GM18508 (cell line): Measurements from ENCODE around the gene BRCA1.

Experiments
- ATAC-seq: cut with Tn5 transposase; IDR thresholded peaks from one replicate; pipeline ENCODE4 v1.9.1; 2021; ENCODE audit warnings: moderate number of reproducible peaks; ENCODE audit not compliant: insufficient read depth, unreplicated experiment

The BRCA1 gene

DNA sequence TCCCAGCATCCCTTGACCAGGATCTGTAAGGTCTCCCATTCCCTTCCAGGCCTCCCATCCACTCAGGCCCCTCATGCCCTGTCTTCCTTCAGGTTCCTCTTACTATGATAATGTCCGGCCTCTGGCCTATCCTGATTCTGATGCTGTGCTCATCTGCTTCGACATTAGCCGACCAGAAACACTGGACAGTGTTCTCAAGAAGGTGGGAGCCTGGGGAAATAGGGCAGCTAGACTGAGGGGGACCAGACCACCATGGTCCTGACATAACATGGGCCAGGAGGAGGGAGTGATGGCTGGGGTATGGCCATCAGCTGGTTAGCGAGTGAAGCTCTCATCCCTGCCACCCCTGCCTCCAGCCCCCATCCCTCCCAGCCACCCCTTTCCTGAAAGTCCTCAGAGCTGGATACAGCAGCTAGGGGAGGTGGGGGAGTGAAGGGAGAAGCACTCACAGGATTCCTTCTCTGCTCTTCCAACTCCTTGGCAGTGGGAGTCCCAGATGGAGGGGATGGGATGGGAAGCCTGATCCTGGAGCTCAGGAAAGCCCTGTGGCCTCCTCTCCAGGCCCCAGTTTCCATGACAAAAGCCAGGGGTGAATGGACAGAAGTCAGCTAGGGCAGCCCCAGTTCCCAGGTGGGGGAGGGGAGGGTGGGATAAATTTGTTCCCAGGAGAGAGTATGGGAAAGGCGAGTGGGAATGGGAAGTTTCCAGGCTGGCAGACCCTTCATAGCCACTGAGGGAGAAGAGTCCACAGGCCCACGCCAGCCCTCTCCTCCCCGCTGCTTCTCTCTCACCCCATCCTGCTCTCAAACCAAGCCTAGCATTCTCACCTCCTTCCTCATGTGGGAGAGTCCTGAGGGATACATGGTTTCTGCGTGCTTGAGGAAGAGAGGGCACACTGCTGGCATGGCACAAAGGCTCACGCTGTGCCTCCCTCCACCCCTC lies 97.8 kb downstream of the BRCA1 start:
- no peak for ATAC-seq

DNA sequence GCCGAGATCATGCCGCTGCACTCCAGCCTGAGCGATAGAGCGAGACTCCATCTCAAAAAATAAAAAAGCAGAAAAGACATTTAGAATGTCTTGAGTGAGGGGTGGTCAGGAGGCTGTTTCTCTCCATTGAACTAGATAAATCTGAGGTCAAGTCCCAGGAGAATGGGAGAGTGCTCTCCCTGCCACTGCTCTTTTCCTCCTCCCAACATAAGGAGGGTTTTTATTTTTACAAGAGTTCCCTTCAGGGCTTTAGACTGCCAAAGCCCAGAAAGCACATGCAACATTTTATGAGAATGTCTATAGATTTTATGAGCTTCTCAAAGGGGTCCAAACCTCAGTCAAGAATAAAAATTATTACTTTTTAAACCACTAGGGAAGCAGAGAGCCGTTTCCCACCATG lies 98.6 kb downstream of the BRCA1 start:
- ATAC-seq = no peak

DNA sequence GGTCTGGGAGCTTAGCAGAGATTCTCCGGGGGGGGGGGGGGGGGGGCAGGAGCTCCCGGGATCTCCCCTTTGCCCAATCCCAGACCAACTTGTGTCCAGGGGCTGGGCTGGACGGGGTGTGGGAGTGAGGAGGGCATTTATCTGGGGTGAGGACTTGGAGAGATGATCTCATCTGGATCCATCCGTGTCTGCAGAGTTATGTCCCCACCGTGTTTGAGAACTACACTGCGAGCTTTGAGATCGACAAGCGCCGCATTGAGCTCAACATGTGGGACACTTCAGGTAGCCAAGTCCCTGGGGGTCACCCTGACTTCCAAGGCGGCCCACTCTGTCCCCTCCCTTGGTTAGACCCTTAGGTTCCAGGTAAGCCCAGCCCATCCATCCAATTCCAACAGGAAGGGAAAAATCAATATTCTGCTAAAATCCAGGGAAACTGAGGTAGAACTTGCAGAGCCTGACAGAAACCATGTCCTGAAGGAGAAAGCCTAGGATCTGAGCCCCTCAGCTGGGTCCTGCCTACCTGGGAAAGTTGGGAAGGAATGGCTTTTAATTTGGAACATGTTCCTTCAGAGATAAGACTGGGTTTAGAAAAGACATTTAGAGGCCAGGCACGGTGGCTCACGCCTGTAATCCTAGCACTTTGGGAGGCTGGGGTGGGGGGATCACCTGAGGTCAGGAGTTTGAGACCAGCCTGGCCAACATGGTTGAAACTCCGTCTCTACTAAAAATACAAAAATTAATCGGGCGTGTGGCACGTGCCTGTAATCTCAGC lies 99.2 kb downstream of the BRCA1 start:
- no peak for ATAC-seq

DNA sequence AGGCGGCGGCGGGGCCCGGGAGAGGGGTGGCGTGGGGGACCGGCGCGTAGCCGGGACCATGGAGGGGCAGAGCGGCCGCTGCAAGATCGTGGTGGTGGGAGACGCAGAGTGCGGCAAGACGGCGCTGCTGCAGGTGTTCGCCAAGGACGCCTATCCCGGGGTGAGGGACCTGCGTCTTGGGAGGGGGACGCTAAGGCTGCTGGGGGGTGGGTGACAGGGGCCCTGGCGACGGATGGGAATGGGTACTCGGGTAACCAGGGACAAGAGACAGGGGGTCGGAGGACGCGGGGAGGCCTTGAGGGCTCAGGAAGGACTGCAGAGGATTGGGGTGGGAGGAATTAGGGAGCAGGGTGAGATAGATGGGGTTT lies 99.9 kb downstream of the BRCA1 start:
- ATAC-seq = no peak

DNA sequence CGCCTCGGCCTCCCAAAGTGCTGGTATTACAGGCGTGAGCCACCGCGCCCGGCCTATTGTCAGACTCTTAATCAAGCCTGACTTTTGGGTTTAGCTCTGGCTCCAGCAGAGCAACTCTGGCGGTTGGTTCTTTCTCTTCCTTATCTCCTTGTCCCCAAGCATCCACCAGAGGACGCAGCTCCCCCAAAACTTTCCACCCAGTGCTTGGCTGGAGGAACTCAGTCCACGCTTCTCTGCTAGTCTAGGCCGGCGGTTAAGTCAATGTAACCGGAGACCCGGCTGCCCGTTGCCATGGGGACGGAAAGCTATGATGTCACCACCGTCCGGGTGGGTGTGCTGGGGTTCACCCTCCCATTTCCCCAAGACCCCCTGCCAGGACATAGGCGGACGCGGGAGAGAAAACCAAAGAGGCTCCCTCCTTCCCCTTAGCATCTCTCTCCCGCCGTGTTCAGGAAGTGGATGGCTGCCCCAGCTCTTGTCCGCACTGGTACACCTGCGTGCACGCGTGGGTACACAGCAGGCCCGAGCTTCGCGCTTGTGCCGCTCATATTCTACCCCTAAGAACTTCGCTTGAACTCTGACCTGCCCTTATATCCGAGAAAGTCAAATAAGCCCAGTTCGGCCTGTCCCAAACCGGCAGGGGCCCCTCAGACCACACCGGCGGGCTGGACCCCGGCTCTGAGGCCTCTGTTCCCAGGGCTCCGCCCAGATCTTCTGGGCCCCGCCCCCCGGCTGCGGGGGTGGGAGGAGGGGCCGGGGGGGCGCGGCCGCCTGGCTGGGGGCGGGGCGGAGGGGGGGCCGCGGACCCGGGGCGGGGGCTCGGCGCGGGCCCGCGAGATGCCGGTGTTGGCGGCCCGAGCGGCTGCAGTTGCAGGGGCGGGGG lies 100.5 kb downstream of the BRCA1 start, which contains the start of gene RND2:
Gene RND2 (plus strand): TSS at position 825 of the 883 bp plus-strand sequence. CDS start 117 bp downstream, outside the sequence.
- no peak for ATAC-seq

DNA sequence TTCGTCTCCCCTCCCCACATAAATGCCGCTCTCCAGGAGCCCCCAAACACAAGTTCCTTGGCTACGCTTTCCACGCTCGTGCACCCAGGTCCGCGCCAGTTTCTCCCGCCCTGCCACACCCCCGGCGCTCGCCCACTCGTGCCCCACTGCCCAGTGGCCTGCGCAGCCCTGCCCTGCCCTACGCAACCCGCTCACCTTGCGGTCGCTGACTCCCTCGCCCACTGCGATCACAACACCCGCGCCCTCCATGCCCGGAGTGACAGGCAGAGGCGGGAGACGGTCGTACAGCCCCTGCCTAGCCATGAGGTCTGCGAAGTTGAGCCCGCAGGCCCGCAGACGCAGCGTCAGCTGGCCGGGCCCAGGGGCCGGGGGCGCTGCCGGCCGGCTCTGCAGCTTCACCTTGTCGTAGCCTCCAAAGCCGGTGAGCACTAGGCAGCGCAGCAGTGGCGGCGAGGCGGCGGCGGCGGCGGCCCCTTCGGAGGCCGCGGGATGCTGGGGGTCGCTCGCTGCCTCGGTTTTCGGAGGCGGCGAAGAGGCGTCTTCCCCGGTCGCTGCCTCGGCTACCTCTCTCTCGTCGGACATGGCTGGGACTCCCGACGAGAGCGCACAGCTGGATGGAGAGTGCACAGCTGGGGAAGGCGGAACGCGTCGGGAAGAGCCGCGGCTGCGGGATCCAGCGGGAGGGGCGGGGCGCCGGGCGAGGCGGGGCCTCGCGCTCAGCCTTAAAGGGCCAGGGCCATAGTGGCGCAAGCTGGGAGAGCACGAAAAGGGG lies 103.2 kb downstream of the BRCA1 start, which contains the start of gene VAT1:
Gene VAT1 (minus strand): TSS at position 645 of the 772 bp plus-strand sequence. CDS start 63 bp downstream, at position 582.
- no peak for ATAC-seq

DNA sequence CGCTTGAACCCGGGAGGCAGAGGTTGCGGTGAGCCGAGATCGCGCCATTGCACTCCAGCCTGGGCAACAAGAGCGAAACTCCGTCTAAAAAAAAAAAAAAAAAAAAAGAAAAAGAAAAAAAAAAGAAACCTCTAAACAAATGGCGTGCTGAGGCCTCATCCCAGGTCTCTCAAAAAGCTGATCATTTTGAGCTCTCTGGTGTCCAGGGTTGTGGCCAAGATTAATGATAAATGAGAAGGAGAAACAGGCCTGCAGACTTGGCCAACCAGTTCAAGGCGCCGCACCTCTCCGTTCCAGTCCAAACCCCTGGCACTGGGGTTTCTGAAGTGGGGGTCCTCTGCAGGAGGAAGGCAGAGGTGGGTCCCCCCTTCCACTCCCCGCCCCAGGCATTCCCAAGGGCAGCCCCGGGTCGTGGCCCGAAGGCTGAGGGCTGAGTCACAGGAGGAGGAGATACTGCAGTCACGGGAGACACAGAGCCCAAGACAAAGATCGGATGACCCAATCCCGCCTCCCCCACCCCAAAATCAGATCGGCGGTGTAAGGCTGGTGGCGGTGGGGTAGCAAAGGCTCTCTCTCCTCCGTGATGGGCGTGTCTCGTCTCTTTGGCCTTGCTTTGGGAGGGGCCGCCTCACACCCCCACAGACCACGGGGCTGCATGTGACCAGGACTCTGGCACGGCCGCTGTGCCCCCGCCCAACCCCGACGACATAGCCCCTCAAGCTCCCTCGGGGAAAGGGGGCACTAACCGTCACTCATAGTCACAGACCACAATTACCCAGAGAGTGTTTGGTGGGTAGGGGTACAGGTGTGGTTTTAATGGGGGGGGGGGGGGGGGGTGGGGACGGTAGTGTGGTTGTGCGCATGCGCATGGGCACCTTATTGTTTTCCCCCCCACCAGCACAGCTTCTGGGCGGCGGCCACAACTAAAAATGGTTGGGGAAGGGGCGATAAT lies 104.1 kb downstream of the BRCA1 start:
- ATAC-seq = no peak

DNA sequence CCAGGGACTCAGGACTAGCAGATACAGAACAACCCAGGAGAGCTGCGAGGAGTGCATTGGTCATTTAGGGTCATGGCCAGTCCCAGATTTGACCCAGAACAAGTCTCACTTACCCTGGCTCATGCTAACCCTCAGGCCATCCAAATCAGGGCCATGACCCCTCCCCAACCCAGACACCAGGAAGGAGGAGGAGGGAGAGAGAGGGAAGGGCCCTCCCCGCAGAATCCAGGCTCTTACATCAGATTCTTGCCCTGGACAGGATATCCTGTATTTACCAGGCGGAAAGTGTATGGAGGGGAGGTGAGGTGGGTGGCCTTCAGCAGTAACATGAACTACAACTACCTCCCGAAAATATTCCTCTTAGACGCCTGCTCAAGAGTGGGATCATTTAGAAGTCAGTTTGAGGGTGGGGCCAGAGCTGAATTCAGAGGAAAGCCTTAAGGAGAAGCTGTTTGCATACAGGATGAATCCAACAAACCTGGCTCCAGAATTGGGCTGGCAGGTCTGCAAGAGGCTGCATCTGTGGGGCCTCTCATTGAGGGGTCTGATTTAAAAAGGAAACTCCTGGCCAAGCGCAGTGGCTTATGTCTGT lies 105.0 kb downstream of the BRCA1 start:
- ATAC-seq = no peak

DNA sequence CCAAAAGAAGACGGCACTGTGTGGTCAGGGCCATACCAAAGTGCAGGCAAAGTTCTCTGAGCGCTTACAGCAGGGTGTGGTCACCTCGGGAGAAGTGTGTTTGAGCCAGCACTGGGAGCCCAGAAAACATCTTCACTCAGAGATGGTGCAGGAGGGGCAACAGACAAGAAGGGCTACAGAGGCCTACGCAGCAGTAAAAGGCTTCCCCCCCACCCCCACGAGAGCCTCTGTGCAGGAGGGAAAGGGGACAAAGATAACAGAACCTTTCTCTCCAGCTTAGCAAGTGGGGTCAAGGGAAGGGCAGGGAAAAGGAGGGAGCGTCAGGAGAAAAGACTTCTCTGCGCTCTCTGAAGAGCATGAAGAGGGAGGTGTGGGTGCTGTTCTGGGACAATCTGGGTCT lies 105.7 kb downstream of the BRCA1 start:
- no peak for ATAC-seq

DNA sequence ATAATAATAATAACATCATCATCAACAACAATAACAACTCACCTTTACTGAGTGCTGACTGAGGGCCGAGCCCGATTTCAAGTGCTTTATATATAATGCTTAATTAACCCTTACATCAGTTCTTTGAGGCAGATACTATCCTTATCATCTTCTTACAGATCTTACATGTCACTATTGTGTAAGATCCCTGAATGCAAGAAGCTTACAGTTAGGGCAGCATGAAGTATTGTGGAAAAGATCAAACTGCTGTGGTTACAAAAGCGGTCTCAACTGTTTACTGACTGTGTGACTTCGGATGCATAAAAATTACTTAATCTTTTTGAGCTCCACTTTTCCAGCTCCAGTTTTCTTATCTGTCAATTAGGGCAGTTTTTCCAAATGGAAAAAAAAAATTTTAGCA lies 106.2 kb downstream of the BRCA1 start:
- ATAC-seq = no peak

DNA sequence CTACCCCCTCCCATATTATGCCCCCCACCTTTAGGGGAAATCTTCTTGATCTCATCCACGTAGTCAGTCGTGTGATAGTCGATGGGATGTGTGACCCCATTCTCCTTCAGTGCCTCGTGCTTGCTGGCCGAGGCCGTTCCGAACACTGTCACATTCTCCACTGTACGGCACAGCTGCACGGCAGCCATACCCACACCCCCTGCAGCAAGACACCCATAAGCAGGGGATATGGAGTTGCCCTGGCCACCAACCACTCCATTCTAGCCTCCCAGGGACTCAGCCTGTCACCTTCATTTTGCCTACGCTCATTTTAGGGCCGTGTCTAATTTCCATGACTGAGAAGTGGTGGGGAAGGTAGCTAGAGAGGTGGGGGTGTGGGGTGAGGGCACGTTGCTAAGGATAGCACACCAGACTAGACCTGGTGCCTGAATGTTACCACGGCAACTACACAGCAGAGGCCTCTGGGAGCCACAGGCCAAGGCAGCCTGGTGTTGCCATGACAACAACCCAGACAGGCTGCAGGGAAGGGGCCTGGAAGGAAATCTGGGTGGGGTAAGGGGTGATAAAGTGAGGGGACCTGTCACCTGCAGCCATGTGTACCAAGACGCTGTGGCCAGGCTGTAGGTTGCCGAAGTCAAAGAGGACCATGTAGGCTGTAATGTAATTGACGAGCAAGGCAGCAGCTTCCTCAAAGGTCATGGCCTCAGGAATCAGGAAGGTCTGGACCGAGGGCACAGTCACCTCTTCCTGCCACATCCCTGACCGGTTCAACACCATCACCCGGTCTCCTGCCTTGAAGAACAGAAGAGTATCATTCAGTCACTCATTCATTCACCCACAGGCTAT lies 106.9 kb downstream of the BRCA1 start:
- ATAC-seq = no peak

DNA sequence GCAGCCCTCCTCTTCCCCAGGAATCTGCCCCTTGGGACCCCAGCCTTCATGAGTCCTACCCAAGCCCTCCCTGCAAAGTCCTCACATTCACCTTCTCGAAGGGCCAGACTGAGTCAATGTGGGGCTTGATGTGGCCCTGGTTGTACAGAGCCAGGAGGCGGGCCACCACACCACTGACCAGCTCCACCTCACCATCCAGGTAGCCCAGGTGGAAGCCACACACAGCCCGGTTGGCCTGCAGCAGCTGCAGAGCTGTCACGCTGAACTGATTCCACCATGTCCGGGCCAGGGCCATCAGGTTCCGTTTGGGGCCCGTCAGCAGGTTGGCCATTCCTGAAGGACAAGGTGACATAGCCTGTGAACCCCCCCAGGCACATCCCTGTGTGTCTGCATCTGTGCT lies 108.9 kb downstream of the BRCA1 start:
- no peak for ATAC-seq

DNA sequence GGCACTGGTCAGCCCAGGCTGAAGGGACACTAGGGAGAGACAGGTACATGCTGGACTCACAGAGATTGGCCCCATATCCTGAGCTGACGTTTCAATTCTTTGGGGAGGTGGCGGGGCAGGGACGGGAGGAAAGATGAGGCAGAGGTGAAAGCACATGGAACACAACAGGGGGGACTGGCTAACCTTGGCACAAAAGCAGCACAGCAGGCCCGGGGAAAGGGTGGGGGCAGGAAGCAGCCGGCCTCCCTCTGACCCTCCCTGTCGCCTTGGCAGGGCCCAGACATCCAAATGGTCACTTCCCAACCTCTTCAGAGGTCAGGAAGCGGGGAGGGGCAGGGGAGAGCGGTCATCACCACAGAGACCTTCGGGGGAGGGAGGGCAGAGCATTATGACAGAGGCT lies 109.6 kb downstream of the BRCA1 start:
- no peak for ATAC-seq

DNA sequence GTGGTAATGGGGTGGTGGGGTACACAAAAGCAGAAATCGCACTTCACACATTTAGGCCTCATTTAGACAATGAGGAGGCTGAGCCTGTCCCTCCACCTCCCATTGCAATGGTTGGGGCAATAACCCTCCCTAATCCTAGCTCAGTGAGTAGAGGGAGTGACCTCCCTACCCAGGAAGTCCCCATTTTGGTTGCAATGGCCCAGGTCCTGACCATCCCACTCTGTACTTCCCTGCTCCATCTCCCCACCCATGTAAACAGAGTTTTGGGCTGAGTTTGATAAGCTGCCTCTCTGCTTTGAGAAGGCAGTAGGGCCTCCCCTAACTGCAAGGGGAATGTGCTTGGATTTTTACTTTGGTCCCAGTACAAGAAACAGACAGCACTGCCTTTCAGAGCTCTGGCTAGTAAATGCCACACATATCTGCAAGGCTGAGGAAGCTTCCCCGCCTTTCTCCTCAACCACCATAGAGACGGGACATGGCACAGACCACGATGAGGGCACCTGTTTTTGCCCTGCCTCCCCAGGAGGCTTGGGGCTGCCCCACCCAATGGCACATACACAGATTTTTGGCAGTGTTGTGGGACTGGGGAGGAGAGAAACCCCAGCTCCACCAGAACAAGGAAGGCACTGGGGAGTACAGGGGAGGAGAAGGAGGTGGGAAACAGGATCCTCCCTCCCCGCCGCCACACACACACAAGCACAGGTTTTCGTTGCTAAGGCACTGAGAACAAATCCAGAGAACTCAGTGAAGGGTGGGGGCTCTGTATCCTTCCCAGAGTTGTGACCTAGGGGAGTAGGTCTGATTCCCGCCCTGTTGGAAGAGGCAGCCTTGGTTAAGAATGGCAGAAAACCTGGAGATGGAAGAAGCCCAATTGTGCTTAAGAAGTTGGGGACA lies 110.3 kb downstream of the BRCA1 start:
- no peak for ATAC-seq

DNA sequence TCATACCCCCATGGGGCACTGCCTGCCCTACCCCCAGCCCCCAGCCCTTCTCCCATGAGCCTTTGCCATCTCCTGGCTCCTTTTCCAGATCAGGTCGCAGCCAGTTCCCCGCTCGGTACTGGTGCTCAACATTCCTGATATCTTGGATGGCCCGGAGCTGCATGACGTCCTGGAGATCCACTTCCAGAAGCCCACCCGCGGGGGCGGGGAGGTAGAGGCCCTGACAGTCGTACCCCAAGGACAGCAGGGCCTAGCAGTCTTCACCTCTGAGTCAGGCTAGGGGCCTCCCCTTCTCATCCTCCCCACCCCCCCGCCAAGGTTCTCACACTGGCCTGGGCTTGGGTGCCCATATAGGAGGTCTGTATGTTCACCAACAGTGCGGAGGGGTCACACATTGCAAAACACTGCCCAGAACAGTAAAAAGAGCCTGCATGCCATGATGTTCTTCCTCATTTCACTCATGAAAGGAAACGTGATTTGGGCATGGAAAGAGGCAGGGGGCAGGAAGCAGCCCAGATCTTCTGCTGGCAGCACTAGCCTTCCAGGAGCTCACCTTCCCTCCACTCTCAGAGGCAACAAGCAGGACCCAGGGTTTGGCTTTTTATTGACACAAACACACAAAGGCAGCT lies 111.0 kb downstream of the BRCA1 start:
- ATAC-seq = no peak

DNA sequence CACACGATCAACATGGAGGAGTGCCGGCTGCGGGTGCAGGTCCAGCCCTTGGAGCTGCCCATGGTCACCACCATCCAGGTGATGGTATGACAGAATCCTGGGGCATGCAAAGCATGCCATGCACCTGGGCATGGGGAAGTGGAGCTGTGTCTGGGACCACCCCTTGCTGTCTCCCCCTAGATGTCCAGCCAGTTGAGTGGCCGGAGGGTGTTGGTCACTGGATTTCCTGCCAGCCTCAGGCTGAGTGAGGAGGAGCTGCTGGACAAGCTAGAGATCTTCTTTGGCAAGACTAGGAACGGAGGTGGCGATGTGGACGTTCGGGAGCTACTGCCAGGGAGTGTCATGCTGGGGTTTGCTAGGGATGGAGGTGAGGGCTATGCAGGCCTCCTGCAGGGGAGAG lies 111.9 kb downstream of the BRCA1 start:
- no peak for ATAC-seq
